NCI-H1436 (cell line): ENCODE data around the gene SEPTIN12.
A peak's percentile ranks its signal among the peaks of the same experiment; 100 is the strongest.
"Not testable (repeated sequence)": the region's sequence is repeated elsewhere in the genome, so short reads cannot be mapped to it uniquely, and the experiment has no call there.

ENCODE experiments used
- DNase-seq: peaks from one replicate; lab custom pipeline; 2025; lab: John Stamatoyannopoulos, UW

The SEPTIN12 gene

DNA sequence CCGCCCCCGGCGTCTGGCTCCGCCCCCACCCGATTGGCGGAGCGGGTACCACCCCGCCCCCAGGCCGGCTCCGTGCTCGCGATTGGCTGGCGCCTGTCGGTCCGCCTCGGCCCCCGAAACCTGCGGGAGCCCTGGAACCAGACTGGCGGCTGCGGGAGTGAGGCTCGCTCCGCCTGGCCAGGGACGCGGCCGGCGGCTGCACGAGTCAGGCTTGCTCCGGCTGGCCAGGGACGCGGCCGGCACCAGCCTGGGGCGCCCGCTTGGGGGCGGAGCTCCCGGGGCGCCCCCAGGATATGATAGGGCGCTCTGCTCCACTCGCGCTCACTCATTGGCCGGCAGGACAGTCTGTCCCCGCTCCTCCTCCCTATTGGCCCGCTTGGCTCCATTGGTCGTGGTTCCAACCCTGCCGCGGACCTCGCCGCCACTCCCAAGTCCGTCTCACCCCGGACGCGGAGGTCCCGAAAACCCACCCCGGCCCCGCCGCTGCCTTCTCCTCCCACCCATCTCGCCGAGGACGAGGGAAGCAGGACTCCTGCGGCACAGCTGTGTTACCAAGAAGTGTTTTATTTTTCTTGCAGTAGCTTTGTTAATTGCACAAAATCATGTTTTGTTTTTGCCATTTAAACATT lies 14.6 kb upstream of the SEPTIN12 start:
- peak; percentile 88 for DNase-seq

- peak; percentile 75 for DNase-seq
These were observed 14.0 kb upstream of the SEPTIN12 start, which contains the start of gene ROGDI for GRCh38 chr16:4801962-4802658. ROGDI (minus strand) TSS chr16:4802633; CDS start chr16:4802571, 62 bp downstream.

GRCh38 chr16:4801051-4801961 lies 13.2 kb upstream of the SEPTIN12 start:
- no peak for DNase-seq

- DNase-seq: no peak
These were observed 12.3 kb upstream of the SEPTIN12 start for GRCh38 chr16:4800290-4801041.

DNA sequence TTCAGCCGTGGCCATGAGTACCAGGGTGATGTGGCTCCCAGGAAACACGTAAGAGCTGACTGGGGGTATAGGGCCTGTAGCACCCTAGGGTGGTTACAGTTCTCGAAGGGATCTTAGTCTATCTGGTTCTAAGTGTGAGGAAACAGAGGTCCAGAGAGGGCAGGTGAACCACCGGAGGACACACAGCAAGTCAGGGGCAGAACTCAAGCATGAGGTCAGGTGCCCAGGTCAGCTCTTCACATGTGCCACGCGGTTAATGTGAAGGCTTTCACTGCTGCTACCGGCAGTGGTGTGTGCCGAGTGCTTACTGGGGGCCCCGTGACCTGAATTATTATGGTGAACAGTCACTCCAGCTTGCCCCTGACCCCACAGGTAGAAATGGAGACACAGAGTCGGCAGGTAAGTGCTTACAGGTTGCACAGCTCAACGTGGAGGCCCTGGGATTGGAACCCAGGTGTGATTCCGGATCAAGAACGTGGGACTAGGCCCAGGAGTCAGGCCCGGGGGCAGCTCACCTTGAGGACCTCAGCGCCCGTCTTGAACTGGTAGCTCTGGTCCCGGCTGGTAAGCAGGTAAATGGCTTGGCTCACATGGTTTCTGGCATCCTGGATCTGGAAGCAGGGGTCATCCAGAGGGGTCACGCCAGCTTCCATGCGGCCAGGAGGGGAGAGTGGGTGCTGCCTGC lies 11.2 kb upstream of the SEPTIN12 start:
- no peak for DNase-seq

DNA sequence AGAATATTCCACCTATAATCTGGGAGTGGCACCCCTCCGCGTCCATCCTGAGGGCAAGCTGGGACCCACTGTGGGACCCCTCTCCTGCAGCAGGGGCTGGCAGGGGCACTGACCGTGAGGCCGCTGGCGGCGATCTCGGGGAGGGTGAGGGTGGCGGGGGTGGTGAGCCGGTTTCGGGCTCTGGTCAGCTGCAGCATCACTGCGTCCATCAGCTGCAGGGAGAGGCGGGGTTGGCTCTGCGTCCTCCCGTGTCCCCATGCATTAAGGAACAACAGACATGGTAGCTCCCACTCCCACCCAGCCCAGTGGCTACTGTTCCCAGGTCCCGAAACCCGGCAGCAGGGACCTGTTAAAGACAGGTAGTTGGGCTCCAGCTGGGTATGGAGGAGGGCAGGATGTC lies 10.3 kb upstream of the SEPTIN12 start:
- no peak for DNase-seq

DNA sequence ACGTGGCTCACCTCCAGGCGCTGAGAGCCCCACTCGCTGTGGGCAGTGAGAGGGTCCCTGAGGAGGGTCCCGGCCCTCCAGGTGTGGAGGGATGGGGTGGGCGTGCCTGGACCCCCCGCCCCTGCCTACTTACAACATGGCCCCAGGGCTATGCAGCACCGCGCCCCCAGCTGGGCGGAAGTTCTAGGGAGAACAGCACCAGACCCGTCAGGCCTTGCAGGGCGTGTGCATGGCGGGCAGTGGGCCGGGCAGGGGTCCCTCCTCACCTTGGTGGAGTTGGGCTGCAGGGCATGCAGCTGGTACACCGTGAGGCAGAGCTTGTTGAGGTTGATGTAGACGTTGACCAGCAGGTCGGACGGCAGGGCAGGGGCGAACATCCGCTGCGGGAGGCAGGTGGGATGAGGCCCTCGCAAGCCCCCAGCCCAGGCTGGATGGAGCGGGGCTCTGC lies 9.7 kb upstream of the SEPTIN12 start:
- no peak for DNase-seq

- DNase-seq: no peak
These were observed 9.0 kb upstream of the SEPTIN12 start for GRCh38 chr16:4796982-4797804.

DNA sequence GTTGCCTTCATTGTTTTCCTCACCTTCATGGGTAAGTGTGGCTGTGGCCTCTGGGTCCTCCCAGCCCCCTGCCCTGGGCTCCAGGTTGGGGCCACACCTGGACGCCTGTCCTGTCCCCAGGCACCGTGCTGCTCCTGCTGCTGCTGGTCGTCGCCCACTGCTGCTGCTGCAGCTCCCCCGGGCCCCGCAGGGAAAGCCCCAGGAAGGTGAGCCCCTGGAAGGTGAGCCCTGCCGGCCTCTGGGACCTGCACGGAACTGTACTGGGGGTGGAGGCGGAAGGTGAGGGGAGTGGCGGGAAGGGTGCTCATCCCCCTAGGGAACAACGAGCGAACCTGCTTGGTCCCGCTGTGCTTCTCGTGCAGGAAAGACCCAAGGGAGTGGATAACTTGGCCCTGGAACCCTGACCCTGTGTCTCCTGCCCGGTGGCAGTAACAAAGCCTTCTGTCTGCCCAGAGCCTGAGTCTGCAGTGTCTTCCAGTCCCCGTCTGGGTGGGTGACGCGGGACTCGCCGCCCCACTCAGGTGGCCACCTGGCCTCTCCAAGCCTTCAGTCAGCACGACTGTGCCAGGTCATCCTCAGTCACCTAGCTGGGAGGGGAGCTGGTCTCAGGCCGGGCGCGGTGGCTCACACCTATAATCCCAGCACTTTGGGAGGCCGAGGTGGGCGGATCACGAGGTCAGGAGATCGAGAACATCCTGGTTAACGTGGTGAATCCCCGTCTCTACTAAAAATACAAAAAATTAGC lies 7.9 kb upstream of the SEPTIN12 start:
- no peak for DNase-seq

GRCh38 chr16:4795181-4795827 lies 7.2 kb upstream of the SEPTIN12 start, which contains the start of gene SMIM22:
SMIM22 (plus strand) TSS chr16:4795369; CDS start chr16:4795735, 366 bp downstream.
- DNase-seq: peak; percentile 41

- no peak for DNase-seq
These were observed 4.9 kb upstream of the SEPTIN12 start for GRCh38 chr16:4792951-4793513.

DNA sequence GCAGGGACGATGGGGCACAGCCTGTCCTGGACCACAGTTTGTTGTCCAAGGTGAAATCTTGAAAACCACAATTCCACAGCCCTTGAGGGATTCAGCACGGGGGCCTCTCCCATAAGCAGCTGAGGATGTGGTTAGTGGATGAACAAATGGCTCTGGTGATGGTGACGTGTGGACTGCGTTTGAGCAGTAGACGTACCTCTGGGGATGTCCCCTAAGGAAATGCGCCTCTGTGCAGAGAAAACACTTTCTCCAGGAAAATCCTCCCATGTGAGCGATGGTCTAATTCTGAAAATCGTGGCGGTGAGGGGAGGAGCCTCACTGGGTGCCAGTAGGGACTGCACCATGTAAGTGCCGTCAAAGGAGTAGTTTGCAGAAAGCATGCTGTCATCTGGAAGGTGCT lies 2.7 kb upstream of the SEPTIN12 start:
- no peak for DNase-seq

- no peak for DNase-seq
These were observed 2.1 kb upstream of the SEPTIN12 start for GRCh38 chr16:4790261-4790660.

- DNase-seq: no peak
These were observed 765 bp upstream of the SEPTIN12 start for GRCh38 chr16:4788910-4789309.

- no peak for DNase-seq
These were observed 344 bp upstream of the SEPTIN12 start for GRCh38 chr16:4788489-4788889.

DNA sequence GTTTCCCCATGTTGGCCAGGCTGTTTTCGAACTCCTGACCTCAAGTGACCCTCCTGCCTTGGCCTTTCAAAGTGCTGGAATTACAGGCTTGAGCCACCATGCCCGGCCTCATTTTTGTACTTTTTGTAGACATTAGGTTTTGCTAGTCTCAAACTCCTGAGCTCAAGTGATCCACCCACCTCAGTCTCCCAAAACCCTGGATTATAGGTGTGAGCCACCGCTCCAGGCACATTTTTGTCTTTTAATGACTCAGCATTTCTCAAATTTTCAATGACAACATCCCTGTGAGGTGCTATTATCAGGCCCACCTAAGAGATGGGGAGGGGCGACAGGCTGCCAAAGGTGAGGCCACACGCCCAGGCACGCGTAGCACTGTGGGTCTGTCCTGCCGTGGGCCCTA lies 1.1 kb downstream of the SEPTIN12 start:
- DNase-seq: no peak

- DNase-seq: no peak
These were observed 2.2 kb downstream of the SEPTIN12 start for GRCh38 chr16:4785758-4786433.

DNA sequence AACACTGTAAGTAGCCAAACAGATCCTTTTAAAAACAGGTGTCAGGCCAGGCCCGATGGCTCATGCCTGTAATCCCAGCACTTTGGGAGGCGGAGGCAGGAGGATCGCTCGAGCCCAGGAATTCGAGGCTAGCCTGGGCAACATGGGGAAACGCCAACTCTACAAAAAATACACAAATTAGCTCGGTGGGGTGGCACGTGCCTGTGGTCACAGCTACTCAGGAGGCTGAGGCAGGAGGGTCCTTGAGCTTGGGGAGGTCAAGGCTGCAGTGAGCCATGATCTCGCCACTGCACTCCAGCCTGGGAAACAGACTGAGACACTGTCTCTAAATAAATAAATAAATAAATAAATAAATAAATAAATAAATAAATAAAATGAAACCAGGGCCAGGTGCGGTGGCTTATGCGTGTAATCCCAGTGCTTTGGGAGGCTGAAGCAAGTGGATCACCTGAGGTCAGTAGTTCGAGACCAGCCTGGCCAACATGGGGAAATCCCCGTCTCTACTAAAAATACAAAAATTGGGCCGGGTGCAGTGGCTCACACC lies 3.6 kb downstream of the SEPTIN12 start:
- not testable (repeated sequence) for DNase-seq
